ENCODE data around the gene TBC1D14. TPM values are rescaled to one million over a fixed set of nuclear protein-coding genes. Genes with fewer than 3 reads are reported as not detected.

The TBC1D14 gene
- total and polyA plus RNA-seq, 2 of the 8 experiments (the other 6 are each of a cell fraction or from before 2014, with no cell fraction given), result 45.6 to 48.2 TPM

GRCh38 chr4:6959261-6959660, 49.6 kb downstream of the TBC1D14 start (continued):
- TF ChIP-seq KDM5A (IDR thresholded peaks at IDR 0.05; ENCODE audit: low read length), result no peak
- TF ChIP-seq HDAC6 (IDR thresholded peaks at IDR 0.05; ENCODE audit: low read depth, low read length), result no peak
- no peak for TF ChIP-seq JUN (IDR thresholded peaks at IDR 0.05; ENCODE audit: low read depth, low read length)
- TF ChIP-seq EGR1 (IDR thresholded peaks at IDR 0.05; ENCODE audit: borderline replicate concordance, low read depth, low read length), result no peak
- TF ChIP-seq RFX5 (IDR thresholded peaks at IDR 0.05; ENCODE audit: borderline replicate concordance, low read depth, low read length), result no peak
- no peak for TF ChIP-seq MAX (IDR thresholded peaks at IDR 0.05)
- no peak for TF ChIP-seq GABPA (IDR thresholded peaks at IDR 0.05; ENCODE audit: borderline replicate concordance, insufficient read depth, low read length)
